HG03565 (cell line): ENCODE results near the gene NBEA.

ENCODE experiments used
- ATAC-seq: cut with Tn5 transposase; IDR thresholded peaks from one replicate; pipeline ENCODE4 v1.9.1; 2021; ENCODE audit warnings: mild to moderate bottlenecking, moderate library complexity; ENCODE audit not compliant: unreplicated experiment

Gene NBEA

DNA sequence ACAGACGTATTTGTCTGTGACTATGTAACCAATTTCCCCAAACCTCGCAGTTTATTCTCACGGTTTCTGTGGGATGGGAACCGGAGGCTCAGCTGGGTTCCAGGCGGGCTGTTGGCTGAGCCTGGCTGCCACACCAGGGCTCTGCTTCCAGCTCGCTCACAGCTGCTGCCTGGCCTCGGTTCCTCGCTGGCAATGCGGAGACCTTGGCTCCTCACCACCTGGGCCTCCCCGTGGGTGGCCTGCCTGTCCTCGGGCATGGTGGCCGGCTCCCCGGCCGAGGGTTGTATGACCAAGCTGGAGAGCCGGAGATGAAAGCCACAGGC, 753.3 kb downstream of the NBEA start:
- ATAC-seq = no peak

DNA sequence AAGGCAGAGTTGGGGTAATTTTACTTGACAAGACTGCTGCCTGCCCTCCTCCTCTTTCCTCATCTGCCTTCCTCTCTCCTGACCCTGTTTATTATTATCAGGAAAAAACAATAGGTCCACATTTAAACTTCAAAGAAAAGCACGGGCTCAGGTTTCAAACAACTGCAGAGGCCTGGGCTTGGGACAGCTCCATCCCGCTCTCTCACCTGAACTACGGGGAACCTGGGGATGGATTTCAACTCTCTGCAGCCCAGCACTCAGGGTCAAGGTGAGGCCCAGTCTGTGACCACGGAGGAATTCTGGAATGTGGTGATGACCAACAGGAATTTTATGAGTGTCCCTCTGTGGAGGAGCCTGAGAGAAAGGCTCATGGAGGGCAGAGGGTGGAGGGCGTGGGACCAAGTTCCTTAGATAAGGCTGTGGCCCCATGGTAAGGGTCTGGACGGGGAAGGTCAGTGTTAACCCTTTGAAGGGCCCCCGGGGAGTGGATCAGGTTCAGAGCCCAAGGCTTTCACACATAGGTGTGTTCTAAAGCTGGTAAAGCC, 755.2 kb downstream of the NBEA start:
- ATAC-seq = no peak

DNA sequence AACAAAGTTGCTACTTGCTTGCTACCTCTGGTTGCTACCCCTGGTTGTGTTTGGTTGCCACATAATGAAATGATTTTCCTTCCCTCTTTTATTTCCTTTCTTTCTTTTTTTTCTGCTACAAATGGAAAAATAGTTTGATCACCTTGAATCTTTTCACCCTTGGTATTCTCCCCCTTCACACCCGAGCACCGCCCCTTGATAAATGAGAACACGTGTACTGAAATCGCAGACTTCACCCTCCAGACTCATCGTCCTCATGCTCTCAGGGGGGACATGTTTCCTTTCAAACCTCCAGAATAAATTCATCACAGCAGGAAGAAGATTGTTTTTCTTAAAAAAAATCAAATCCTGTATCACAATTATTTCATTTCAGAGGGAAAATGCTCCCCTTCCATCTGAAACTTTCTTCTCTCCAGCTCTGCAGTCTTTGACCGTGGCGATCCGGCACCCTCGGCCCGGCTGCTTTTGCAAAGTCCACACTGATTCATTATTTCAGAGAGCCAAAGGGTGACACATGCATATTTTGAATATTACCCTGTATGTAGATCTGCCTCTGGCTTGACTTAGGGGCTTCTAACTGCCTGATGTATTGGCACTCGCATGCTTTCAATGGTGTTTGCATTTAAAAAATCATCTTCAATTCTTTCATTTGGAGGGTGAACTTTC, 757.0 kb downstream of the NBEA start:
- ATAC-seq = no peak

DNA sequence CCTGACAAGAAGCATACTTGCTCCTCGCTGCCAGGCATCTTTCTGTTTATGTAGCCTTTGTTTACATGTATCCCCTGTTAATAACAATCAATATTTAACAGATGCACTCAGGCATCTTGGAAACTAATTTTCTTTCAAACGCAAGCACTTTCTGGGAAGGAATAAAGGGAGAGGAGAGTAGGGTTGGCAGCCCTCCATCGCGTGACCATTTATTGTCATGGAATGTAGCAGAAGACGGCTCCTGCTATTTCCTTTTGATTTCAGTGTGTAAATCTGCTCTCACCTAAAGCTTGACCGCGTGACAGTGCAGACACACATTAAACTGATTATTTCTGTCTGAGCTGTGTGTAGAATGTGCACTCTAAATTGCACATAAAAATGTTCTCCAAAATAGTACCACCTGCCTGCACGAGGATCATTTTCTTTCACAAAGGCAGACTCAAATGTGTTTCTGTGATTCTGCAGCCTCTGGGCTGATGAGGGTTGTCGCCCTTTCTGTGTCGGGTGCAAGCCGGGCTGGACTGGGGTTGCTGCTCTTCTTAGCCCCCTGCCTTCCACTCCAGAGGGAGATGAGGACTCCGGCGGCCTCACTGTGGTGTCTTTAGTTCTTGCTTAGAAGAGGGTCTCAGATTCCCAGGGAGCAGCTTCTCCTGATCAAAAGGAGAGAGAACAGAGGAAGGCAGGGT, 757.9 kb downstream of the NBEA start:
- no peak for ATAC-seq

DNA sequence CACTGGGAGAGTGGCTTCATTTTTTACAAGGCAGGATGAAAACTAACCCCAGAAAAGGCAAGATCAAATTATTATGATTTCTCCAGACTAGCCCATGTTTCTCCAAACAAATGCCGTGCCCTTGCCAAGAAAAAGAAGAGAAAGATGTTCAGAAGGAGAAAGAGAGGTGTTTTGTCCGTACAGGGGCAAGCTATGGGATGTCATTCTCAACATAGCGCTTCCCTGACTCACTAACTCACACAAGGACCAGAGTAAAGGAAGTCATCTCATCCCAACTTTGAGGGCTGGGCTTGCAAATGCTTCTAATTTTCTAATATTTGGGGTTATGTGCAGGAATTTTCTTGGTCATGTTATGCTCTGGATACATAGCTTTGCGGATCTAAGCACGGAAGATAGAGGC, 758.6 kb downstream of the NBEA start:
- no peak for ATAC-seq

DNA sequence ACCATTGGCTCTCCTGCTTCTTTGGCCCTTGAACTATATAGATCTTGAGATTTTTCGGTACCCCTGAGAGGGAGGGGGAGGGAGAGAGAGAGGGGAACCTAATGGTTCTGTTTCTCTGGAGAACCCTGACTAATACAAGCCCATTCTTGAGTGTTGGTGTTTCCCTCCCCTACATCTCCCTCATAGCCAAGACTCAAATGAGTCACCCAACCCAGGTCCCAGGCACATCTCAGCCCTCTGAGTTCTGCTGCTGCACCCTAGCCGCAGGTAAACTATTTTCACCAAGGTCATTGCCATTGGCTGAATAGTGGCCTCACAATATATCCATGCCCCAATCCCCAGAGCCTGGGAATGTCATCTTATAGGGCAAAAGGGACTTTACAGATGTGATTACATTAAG, 760.2 kb downstream of the NBEA start:
- no peak for ATAC-seq

DNA sequence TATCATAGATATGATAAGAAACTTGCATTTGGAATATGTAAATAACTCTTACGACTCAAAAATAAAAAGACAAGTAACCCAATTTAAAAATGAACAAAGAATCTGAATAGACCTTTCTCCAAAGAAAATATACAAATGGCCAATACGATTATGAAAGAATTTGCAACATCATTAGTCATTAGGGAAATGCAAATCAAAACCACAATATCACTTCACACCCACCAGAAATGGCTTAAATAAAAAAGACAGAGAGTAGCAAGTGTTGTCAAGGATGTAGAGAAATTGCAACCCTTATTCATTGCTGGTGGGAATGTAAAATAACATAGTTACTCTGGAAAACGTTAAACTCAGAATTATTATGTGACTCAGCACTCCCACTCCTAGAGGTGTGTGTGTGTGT, 761.0 kb downstream of the NBEA start:
- ATAC-seq = no peak

DNA sequence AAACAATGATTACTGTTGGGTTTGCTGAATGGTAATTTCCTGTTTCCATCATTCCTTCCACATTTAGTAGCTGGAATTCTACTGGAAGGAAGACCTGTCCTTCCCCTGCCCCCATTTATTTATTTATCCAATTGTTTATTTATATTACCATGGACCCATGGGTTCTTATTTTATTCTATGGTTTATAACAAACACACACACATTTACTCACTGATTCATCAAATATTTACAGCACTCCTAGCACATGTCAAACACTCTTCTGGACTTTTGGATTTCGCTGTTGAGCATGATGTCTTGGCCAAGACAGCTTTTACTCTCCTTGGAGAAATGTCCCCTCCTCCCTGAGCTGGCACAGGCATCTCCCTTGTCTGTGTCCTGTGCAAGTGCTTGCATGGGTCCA, 762.3 kb downstream of the NBEA start:
- no peak for ATAC-seq

DNA sequence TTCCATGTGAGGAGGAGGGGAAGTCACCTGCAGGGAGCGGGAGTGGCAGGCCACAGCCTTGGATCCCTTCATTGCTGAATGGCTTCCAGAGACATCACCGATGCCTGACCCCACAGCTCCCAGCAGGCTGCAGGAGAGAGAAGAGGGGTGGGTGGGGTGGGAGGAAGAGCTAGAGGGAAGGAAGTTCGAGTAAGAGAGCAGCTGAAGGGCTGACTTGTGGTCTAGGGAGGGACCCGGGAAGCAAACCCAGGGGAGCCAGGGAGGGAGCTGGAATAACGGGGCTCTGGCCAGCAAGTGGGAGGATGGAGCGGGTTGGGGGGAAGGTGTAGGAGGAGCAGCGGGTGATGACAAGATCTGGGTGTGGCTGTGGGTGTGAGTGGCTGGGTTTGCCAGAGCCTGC, 764.2 kb downstream of the NBEA start:
- ATAC-seq = no peak

DNA sequence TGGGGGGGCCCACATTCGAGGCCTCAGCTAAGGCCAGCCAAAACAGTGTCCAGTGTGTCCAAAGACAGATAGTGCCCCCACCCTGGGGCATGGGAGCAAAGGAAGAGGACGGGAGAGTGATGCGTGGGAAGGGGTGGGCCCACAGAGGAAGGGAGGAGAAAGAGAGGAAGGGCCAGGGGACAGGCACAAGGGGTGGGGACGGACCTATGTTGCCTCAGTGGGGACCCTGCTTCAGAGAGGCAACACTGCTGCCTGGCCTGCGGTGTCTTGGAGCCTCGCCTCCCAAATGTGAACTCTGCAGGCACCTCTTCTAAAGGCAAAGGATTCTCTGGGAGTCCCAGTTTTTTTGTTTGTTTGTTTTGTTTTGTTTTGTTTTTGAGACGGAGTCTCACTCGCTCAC, 764.7 kb downstream of the NBEA start:
- ATAC-seq = no peak

DNA sequence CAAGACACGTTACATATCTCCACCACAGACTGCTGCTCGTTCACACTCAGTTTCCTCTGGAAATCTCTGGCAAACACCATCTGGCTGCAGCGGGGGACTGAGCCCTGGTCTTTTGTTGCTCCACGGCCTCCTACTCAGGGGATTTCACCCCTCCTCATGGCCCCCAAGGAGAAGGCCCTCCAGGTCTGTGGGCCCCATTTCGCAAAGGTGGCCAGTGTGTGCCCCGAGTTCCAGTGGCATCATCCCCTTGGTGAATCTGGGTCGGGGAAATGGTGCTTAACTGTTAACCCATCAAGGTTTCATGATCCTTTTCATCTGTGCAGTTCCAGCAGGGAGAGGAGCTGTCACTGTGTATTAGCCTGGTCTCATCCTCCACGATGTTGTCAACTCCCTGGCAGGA, 769.8 kb downstream of the NBEA start:
- ATAC-seq = no peak

DNA sequence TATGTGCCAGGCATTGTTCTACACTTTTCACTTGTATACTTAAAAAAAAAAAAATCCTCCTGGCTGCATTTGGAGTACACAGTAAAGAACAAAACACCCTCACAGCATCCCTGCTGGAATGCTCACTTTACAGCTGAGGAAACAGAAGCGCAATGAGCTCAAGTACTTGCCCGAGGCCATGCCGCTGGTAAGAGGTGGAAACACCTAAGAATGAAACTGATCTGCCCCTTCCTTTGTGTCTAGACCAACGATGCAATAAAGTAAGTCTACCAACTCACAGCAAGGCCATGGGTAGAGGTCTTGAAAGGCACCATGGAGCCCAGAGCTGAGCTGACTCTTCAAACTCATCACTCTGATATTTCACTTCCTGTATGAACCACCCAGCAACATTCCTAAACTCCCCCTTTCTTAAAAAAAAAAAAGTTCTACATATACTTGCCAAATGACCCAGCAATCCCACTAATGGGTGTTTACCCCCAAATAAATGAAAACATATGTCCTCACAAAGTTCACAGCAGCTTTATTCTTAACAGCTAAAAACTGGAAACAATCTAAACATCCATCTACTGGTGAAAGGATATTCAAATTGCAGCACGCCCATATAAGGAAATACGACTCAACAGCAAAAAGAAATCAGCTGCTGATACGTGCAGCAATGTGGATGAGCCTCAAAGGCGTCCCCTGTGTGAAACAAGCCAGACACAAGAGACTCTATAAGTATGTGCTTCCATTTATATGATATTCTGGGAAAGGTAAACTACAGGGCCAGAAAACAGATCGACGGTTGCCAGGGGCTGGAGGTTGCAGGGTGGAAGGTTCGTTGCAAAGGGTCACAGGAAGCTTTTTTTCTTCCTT, 771.1 kb downstream of the NBEA start:
- no peak for ATAC-seq

DNA sequence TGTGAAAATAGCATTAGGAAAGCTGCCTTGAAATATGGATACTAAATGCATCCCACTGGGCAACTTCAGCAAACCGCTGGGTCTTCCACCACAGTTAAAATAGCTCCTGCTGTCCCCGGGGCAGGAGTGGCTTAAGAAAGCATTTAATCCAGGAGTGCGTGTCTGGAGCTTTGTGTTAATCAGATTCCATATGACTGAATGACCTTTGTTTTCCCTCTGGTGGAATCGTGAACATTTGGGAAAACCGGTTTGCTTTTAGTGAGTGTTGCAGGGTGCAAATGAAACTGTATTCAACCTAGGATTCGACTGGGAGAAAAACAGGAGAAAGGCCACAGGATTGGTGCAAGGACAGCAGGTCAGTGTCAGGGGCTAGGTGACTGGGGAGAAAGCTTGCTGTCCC, 772.1 kb downstream of the NBEA start:
- ATAC-seq = no peak

DNA sequence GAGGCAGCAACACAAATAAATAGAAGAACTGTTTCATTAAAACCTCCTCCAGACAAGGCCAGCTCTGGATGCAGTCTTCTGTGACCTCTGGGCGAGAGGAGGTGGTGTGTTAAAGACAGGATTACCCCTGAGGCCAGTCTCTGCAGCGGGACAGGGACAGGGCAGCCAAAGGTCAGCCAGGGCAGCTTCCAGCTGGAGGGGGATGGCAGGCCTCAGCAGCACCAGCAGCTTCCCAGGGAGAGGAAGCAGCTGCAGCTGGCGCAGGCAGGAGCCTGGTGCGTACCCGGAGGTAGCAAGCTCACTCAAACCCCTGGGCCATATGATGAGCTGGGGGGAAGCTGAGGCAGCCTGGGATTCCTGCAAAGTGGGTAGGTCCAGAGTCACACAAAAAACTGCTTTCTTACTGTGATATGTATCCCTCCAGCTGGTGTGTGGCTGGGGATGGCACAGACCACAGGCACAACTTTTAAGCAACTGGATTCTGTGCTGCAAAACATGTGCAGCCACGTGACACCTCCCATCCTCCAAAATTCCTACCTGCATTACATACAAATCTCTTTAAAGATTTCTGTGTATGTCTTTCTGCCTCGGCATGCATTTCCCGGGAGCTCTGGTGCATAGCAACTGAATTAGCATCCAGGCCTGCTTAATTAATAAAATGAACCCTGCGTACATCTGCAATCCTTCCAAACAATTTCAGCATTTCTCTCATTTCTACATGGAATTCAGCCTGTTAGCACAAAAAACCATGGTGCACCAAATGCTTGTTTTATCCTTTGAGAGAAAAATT, 772.7 kb downstream of the NBEA start:
- ATAC-seq = no peak

DNA sequence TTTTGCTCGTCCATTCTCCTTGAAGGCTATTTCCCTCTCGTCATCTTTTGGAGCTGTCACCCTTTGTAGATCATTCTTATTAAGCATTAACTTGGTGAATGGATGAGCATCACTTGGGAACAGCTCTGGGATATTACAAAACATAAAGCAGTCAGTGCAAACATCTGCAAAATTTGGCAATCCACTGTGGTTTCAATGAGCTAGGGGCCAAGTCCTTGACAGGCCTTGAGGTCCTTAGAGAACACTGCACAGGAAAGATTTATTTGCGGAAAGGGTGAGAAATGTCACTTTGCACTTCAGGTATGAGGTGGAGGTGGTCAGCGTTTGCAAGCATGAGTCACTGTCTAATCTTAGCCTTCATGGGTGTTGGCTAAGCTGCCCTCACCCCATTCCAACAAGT, 774.1 kb downstream of the NBEA start:
- no peak for ATAC-seq

DNA sequence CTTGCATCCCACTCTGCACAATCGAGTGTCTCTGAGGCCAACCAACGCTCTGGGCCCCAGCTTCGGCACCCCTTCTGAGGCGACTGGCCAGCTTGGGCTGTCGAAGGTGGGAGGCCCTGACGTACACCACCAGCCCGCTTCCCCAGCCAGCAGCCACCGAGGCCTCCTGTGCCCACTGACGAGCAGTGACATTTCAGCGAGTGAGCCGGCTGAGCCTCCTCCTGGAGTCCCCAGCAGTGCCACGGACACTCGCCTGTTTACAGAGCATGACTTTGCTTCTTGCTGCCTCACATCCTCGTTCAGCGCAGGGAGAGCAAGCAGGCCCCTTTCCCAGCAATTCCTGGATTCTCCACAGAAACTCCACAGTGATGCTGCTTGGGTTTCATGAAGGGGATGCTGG, 774.7 kb downstream of the NBEA start:
- no peak for ATAC-seq

DNA sequence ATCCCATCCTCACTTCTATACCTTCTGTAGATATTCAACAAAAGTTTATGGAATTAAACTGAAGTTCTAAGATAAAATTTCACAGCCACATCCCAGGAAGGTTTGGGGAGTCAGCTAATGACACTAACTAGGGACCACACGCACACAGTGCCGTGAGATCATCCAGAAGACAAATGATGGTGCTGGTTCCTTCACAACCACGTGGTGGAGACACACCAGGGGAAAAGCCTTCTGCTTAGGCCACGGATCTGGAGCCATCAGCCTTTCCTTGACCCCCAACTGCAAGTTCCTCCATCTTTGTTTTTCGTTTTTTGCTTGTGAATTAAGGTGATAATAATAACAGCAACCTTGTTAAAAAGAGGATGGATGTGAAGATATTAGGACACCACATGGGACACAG, 776.0 kb downstream of the NBEA start:
- no peak for ATAC-seq

DNA sequence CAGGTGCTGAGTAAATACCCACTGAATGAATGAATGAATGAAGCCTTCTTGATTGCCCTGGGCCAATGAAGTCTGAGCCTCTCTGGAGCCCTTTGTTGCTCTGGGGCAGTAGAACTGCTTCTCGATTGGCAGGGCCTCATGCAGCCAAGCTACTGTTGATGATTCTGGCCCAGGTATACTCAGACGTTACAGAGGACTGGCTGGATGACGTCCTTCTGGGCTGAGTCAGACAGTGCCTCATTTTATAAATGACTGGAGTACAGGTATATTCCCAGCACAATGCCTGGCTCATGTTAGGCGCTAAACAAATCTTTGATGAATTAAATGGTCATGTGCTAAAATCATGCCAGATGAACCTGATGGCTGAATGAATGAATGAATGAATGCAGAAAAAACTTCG, 778.2 kb downstream of the NBEA start:
- no peak for ATAC-seq

DNA sequence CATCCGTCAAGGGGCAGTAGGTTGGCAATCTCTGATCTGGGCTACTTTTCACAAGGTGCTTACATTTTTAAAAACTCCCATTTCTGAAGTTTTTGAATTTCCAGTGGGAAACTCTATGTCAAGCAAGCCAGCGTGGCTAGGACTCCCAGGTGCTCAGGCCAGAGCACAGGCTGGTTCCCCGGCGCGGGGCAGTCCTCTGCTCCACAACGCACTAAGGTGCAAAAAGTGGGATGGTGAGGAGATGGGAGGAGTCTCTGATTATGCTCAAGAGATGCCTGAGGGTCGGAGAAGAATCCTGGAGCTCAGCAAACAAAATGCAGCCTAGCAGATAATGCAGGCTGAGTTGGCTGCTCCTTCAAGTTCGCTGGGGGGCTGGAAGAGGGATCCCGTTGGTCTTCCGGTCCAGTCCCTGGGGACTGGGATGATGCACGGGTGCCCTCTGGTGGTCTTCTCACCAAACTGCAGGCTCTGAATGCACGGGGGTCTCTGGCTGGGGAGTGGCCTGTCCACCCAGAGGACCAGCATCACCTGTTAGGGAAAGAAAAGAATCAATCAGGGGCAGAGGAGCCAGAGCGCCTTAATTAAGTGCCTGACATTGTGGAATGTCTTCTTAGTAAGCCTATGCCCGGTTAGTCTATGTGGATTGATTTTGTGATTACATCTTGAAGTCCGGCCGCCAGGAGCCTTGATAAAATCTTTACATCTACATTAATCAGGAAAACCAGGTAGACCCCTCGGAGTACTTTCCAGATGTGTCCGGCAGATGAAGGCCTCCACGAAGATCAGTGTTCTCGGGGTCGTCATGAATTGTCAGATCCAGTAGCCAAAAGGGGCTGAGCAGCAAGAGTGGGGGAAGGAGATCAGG, 778.9 kb downstream of the NBEA start:
- ATAC-seq = no peak
